ENCODE measurements around the gene GPR146. TPM values are rescaled to one million over a fixed set of nuclear protein-coding genes. Genes with fewer than 3 reads are reported as not detected.

Gene GPR146
- total RNA-seq, 1 donor, result 5.1 TPM

DNA sequence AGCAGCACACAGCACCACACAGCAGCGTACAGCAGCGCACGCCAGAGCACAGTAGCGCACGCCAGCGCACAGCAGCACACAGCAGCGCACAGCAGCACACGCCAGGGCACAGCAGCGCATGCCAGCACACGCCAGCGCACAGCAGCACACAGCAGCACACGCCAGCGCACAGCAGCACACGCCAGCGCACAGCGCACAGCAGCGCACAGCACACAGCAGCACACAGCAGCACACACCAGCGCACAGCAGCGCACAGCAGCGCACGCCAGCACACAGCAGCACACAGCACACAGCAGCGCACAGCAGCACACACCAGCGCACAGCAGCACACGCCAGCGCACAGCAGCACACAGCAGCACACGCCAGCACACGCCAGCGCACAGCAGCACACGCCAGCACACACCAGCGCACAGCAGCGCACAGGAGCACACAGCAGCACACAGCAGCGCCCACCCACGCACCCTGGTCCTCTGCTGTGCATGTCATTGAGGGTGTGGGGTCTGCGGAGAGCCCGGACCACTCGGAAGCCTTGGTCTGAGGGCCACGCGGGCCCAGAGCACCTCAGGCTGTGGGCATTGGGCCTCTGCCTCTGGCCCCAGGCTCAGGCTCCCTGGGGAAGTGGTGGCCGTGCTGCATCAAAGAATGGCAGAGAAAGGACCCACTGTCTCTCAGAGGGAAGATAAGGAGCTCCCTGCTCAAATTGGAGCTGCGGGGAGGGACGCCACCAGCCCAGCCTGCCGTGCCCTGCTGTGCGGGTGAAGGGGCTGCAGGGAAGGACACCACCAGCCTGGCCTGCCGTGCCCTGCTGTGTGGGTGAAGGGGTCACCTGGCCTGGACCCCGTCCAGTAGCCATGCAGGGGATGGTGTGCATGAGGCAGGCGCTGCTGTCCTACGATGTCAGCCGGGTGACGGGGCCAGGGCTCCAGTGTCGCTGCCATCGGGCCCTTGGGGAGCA is 27.5 kb upstream of the GPR146 start:
- Histone ChIP-seq H3K4me2 (ENCODE audit: insufficient read depth, low read length) (no peak overlapping the region), H3K27me3 (ENCODE audit: insufficient read depth, low read length) (no peaks in the 10 kb centered on the region), H3K4me3 (ENCODE audit: insufficient read depth, low read length) (no peak overlapping the region), H3K27ac (ENCODE audit: low read depth, low read length) (no peak overlapping the region), H3K79me2 (ENCODE audit: insufficient read depth, low read length) (peaks cover 85% of the 10 kb centered on the region), H2AFZ (ENCODE audit: low read length) (no peak overlapping the region), H3K9me3 (ENCODE audit: low read depth, low read length) (no peaks in the 10 kb centered on the region), H4K20me1 (ENCODE audit: insufficient read depth, low read length) (peaks cover 56% of the 10 kb centered on the region), H3K4me1 (ENCODE audit: insufficient read depth, low read length) (no peaks in the 10 kb centered on the region), H3K36me3 (ENCODE audit: insufficient read depth, low read length) (peaks cover 9% of the 10 kb centered on the region)
- DNase-seq (ENCODE audit: insufficient read length, low spot score, missing footprints), result no peak
- TF ChIP-seq, protein P1, sequence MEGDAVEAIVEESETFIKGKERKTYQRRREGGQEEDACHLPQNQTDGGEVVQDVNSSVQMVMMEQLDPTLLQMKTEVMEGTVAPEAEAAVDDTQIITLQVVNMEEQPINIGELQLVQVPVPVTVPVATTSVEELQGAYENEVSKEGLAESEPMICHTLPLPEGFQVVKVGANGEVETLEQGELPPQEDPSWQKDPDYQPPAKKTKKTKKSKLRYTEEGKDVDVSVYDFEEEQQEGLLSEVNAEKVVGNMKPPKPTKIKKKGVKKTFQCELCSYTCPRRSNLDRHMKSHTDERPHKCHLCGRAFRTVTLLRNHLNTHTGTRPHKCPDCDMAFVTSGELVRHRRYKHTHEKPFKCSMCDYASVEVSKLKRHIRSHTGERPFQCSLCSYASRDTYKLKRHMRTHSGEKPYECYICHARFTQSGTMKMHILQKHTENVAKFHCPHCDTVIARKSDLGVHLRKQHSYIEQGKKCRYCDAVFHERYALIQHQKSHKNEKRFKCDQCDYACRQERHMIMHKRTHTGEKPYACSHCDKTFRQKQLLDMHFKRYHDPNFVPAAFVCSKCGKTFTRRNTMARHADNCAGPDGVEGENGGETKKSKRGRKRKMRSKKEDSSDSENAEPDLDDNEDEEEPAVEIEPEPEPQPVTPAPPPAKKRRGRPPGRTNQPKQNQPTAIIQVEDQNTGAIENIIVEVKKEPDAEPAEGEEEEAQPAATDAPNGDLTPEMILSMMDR (IDR thresholded peaks at IDR 0.05; ENCODE audit: extremely low read depth, low read depth, low read length), result no peak

DNA sequence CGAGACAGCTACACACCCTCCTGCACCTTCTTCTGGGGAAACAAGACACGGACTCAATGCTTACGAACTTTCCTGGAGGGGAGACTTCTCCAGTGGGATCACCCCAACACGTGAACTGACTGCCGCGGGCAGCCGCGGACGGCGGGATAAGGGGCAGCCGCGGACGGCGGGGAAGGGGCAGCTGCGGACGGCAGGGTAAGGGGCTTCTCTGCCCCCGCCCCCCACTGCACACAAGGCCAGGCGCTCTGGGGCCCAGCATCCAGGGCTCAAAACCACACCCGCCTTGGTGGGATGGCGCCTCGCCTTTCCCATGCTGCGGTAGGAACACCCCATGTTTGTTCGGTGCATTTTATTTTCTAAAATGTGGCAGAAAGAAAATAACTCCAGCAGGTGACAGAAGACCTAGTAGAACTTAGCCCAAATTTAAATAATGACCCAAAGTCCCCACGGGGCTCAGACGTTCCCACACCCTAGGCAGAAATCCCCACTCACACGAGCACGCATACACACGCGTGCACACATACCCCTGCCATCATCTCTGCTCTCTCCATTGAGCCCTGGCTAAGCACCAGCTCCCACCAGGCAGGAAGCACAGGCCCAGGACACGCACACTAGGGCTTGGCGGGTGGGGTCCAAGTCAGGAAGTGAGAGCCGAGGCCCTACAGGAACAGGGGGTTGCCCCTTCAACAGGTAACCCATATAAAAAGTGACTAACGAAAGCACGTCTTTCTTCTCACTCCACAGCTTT is 26.6 kb upstream of the GPR146 start:
- no peak overlapping the region for H2AFZ ChIP-seq (ENCODE audit: low read length)
- peaks cover 57% of the 10 kb centered on the region for H4K20me1 ChIP-seq (ENCODE audit: insufficient read depth, low read length)
- H3K79me2 ChIP-seq (ENCODE audit: insufficient read depth, low read length), result peaks cover 85% of the 10 kb centered on the region
- no peak for DNase-seq (ENCODE audit: insufficient read length, low spot score, missing footprints)
- TF ChIP-seq, protein P1 (IDR thresholded peaks at IDR 0.05; ENCODE audit: extremely low read depth, low read depth, low read length), result no peak
- H3K27me3 ChIP-seq (ENCODE audit: insufficient read depth, low read length), result no peaks in the 10 kb centered on the region
- no peaks in the 10 kb centered on the region for H3K4me1 ChIP-seq (ENCODE audit: insufficient read depth, low read length)
- H3K4me3 ChIP-seq (ENCODE audit: insufficient read depth, low read length), result no peak overlapping the region
- no peak overlapping the region for H3K4me2 ChIP-seq (ENCODE audit: insufficient read depth, low read length)
- H3K27ac ChIP-seq (ENCODE audit: low read depth, low read length), result no peak overlapping the region
- H3K9me3 ChIP-seq (ENCODE audit: low read depth, low read length), result no peaks in the 10 kb centered on the region
- H3K36me3 ChIP-seq (ENCODE audit: insufficient read depth, low read length), result peaks cover 9% of the 10 kb centered on the region

GRCh38 chr7:1018334-1018695 is 26.0 kb upstream of the GPR146 start:
- no peak overlapping the region for H3K4me3 ChIP-seq (ENCODE audit: insufficient read depth, low read length)
- H3K27ac ChIP-seq (ENCODE audit: low read depth, low read length), result no peak overlapping the region
- H3K79me2 ChIP-seq (ENCODE audit: insufficient read depth, low read length), result peaks cover 87% of the 10 kb centered on the region
- no peak for DNase-seq (ENCODE audit: insufficient read length, low spot score, missing footprints)
- no peaks in the 10 kb centered on the region for H3K9me3 ChIP-seq (ENCODE audit: low read depth, low read length)
- TF ChIP-seq, protein P1 (IDR thresholded peaks at IDR 0.05; ENCODE audit: extremely low read depth, low read depth, low read length), result no peak
- H3K27me3 ChIP-seq (ENCODE audit: insufficient read depth, low read length), result no peaks in the 10 kb centered on the region
- no peaks in the 10 kb centered on the region for H3K4me1 ChIP-seq (ENCODE audit: insufficient read depth, low read length)
- H3K4me2 ChIP-seq (ENCODE audit: insufficient read depth, low read length), result no peak overlapping the region
- peaks cover 59% of the 10 kb centered on the region for H4K20me1 ChIP-seq (ENCODE audit: insufficient read depth, low read length)
- H2AFZ ChIP-seq (ENCODE audit: low read length), result no peak overlapping the region
- H3K36me3 ChIP-seq (ENCODE audit: insufficient read depth, low read length), result peaks cover 9% of the 10 kb centered on the region

All from osteoblast (primary cell).